HG03378 (cell line): ENCODE data around the gene UBE2I.
"Not testable (repeated sequence)": the region's sequence is repeated elsewhere in the genome, so short reads cannot be mapped to it uniquely, and the experiment has no call there.

Experiments
- ATAC-seq: cut with Tn5 transposase; IDR thresholded peaks from one replicate; pipeline ENCODE4 v1.9.1; 2021; ENCODE audit warnings: mild to moderate bottlenecking, moderate library complexity; ENCODE audit not compliant: unreplicated experiment

Gene UBE2I

DNA sequence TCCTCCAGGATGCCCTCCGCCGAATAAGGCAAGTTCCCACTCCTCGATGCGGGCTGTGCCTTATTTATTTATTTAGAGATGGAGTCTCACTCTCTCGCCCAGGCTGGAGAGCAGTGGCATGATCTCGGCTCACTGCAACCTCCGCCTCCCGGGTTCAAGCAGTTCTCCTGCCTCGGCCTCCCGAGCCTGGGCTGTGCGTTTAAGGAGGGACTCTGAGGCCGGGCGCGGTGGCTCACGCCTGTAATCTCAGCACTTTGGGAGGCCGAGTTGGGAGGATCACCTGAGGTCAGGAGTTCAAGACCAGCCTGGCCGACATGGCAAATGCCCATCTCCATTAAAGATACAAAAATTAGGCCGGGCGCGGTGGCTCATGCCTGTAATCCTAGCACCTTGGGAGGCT lies 18.7 kb downstream of the UBE2I start:
- ATAC-seq = not testable (repeated sequence)

DNA sequence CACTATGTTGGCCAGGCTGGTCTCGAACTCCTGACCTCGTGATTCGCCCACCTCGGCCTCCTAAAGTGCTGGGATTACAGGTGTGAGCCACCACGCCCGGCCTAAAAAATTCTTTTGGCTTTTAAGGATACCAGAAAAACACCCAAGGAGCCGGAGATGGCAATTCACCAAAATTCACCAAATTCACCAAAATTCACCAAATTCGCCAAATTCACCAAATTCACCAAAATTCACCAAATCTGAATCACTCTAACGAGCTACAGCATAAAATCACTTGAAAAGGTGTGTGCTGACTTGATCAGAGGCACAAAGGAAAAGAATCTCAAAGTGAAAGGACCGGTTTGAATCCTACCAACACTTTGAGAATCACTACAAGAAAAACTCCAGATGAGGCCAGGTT lies 19.5 kb downstream of the UBE2I start:
- not testable (repeated sequence) for ATAC-seq

GRCh38 chr16:1330260-1330914 lies 21.0 kb downstream of the UBE2I start:
- no peak for ATAC-seq

- no peak for ATAC-seq
Observed at GRCh38 chr16:1330931-1331711, 21.7 kb downstream of the UBE2I start.

- peak; percentile 48 for ATAC-seq
Observed at GRCh38 chr16:1331712-1332617, 22.5 kb downstream of the UBE2I start.

DNA sequence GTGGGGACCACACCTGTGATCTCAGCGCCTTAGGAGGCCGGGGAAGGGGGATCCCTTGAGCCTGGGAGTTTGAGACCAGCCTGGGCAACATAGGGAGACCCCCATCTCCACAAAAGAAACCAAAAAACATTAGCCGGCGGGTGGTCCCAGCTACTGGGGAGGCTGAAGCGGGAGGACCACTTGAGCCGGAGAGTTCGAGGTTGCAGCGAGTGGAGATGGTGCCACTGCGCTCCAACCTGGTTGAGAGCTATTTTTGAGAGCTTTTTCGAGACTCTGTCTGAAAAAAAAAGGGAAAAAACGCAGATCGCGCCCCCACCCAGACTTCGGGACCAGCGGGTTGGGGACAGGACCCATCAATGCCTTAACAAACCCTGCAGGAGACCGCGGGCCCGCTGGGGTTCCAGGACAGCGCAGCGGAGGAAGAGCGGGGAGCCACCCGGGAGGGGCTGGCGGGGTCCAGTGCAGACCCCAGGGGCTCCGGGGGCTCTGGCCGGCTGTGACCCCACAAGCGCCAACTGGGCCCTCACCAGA lies 23.2 kb downstream of the UBE2I start:
- no peak for ATAC-seq

DNA sequence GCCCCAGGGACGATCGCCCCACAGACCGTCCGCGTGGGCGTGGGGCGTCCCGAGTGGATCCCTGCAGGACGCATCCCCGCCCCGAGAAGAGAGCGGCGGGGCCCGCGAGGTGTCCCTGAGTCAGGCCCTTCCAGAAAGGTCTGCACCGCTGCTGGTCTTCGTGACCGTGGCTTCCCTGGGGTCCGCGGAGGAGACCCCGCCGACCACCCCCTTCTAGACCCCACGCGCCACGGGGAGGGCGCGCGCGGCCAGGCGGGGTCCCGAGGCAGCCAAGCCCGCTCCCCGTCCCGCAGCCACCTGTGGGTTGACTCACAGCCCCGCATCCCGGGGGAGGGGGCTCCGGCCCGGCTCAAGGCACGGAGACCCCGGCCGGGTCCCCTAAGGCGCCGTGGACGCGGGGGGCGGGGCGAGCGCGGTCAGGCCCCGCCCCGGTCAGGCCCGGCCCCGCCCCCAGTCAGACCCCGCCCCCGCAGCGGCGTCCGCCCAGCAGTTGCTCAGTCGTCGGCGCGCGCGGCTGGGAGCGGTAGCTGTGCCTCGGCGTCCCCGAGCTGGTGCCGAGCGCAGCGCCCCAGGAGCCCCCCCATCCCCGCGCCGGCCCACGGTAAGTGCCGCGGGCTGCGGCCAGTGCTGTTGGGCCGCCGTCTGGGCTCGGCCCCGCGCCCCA lies 23.8 kb downstream of the UBE2I start, which contains the start of gene BAIAP3:
Gene BAIAP3 (plus strand): TSS at position 497 of the 664 bp plus-strand sequence. CDS start 4,905 bp downstream, outside the sequence.
- ATAC-seq = no peak

DNA sequence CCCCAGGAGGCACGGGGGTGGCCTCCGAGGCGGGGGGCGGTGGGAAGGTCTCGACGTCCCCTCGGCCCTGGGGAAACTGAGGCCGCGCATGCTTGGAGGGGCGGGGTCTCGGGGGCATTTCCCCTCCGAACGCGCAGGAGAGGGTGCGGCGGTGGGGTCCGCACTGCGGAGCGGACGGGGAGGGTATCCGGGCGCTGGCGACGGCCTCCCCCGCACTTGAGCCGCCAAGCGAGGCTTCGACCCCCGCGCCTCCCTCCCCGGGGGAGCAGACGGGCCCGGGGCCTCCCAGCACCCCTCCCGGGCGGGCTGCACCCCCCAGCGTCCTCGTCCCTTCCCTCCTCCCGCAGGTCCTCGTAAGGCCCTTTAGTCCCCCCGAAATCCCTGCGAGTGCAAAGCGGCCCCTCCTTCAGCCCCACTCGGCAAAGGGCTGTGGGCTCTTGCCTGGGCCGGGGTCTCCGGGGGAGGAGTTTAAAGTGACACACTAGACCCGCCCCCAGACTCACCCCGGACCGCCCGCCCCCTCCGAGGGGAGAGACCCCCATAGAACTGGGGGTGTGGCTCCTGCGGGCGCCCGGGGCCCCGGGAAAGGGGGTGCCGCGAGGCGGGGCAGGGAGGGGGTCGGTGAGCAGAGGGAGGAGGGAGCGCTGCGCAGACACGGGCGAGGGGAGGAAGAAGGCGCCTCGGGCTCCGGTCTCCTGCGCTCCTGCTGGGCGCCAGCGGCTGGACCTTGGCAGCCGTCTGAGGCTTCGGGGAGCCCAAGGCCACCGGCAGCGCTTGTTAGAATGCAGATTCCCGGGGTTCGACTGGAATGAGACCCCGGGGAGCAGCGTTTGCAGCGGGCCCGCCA lies 24.6 kb downstream of the UBE2I start:
- ATAC-seq = no peak

GRCh38 chr16:1334739-1335138 lies 25.3 kb downstream of the UBE2I start:
- ATAC-seq = no peak

GRCh38 chr16:1335211-1335971 lies 26.0 kb downstream of the UBE2I start:
- no peak for ATAC-seq

GRCh38 chr16:1335996-1336395 lies 26.6 kb downstream of the UBE2I start:
- ATAC-seq = no peak

DNA sequence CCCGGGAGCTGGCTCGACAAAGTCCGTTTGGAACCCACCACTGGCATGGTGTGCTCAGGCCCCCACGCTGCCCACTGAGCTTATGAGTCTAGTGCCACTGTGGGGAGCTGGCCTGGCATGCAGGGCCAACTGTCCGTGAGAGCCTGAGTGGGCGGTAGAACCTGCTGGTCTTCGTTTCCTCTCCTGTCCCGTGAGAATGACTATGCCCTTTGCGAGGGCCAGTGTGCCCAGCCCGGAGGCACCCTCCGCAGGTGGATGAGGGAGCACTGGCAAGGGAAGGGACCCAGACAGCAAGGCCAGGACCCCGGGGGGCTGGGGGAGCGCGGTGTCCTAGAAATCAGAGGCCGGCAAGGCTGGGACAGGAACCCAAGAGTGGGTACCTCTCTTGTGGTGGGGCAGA lies 27.2 kb downstream of the UBE2I start:
- no peak for ATAC-seq

DNA sequence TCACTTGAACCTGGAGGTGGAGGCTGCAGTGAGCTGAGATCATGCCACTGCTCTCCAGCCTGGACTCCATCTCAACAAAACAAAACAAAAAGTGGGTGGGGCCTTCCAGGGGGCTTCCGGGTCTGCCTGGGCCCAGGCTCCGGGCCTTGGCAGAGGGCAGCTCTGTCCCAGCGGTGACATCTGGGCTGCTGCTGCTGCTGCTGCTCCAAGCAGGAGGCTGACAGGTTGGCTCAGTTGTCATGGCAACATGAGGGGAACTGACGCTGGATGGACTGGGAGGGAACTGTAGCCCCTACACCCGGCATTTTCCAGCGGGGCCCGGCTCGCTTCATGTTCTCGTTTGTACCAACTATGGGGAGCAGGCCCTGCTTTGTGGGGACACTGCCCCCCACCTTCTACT lies 28.1 kb downstream of the UBE2I start:
- ATAC-seq = no peak

DNA sequence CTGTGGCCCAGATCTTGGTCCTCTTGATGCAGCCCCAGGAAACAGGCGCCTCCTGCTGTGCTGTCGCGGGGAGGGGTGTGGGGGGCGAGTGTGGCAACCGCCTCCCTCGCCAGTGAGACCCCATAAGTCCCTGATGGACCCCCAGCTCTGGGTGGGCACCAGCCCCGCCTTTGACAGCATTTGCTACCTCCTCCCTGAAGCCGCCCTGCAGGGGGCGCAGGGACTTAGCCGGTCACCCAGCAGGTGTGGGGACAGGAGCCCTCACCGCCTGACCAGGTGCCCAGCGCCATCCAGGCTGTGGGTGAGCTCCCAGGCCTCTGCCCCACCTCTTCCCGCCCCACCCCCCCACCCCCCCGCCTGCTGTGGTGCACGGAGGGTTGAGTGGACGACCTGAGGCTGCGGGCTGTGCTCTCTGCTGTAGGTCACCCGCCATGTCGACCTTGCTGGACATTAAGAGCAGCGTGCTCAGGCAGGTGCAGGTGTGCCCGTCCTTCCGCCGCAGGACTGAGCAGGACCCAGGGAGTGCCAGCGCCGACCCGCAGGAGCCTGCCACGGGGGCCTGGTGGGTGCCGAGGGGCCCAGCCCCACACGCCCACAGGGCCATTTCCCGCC lies 28.8 kb downstream of the UBE2I start:
- ATAC-seq = no peak

- no peak for ATAC-seq
Observed at GRCh38 chr16:1338855-1339675, 29.6 kb downstream of the UBE2I start.

DNA sequence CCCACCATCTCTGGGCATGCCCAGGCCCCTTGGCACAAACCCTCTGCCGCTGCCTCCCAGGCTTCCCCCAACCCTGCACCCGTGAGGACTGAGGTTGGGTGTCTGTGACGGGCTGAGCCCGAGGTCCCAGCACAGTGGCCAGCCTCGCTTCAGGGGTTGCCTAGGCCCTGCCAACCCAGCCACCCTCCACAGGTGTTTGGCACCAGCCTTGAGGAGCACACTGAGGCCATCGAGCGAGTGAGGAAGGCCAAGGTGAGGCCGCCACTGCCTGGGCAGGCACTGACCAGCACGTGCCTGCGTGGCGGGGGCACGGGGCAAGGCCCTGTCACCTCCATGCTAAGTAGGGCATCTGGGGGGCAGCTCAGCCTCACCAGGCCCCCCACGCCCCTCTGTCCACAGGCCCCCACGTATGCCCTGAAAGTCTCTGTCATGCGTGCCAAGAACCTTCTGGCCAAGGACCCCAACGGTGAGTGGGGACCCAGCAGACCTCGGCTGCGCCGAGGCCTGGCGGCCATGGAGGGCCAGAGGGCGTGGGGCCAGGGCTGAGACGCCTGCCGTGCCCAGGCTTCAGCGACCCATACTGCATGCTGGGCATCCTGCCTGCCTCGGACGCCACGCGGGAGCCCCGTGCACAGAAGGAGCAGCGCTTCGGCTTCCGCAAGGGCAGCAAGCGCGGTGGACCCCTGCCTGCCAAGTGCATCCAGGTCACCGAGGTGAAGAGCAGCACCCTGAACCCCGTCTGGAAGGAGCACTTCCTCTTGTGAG lies 31.5 kb downstream of the UBE2I start:
- ATAC-seq = no peak
